Measurements from ENCODE around the gene MAF.

GRCh38 chr16:79602628-79603014 lies 2.1 kb upstream of the MAF start:
- no peak for TF ChIP-seq MAX (IDR thresholded peaks at IDR 0.05)
- no peak for TF ChIP-seq REST (IDR thresholded peaks at IDR 0.05; ENCODE audit: low read depth)
- no peak for TF ChIP-seq EP300 (IDR thresholded peaks at IDR 0.05; ENCODE audit: borderline replicate concordance)
- TF ChIP-seq EGR1 (IDR thresholded peaks at IDR 0.05), result no peak
- TF ChIP-seq TCF12 (IDR thresholded peaks at IDR 0.05; ENCODE audit: low read depth), result no peak
- no peak for TF ChIP-seq NFIC (IDR thresholded peaks at IDR 0.05)
- no peak for TF ChIP-seq YY1 (IDR thresholded peaks at IDR 0.05; ENCODE audit: low read depth)
- no peak for TF ChIP-seq FOXM1 (IDR thresholded peaks at IDR 0.05; ENCODE audit: borderline replicate concordance, low read depth)
- TF ChIP-seq USF1 (IDR thresholded peaks at IDR 0.05), result no peak
- TF ChIP-seq TAF1 (IDR thresholded peaks at IDR 0.05; ENCODE audit: low read depth), result no peak
- TF ChIP-seq CREB1 (IDR thresholded peaks at IDR 0.05; ENCODE audit: low read depth), result no peak

Measured in Ishikawa (cell line).